BLaER1 (cell line): ENCODE measurements around the gene PPP2R5E.

Experiments used
- H3K27ac ChIP-seq: shearing (Covaris generic); formaldehyde crosslinking; 2 replicates; pipeline ENCODE4 v1.8.1; 2022
- H3K27me3 ChIP-seq: shearing (Covaris generic); formaldehyde crosslinking; 2 replicates; pipeline ENCODE4 v1.8.1; 2022
- H3K36me3 ChIP-seq: shearing (Covaris generic); formaldehyde crosslinking; 2 replicates; pipeline ENCODE4 v1.8.1; 2022
- H3K4me1 ChIP-seq: shearing (Covaris generic); formaldehyde crosslinking; 2 replicates; pipeline ENCODE4 v1.8.1; 2022
- H3K4me2 ChIP-seq: shearing (Covaris generic); formaldehyde crosslinking; 2 replicates; pipeline ENCODE4 v1.8.1; 2022
- H3K4me3 ChIP-seq: shearing (Covaris generic); formaldehyde crosslinking; 2 replicates; pipeline ENCODE4 v1.8.1; 2022
- H3K9ac ChIP-seq: shearing (Covaris generic); formaldehyde crosslinking; 2 replicates; pipeline ENCODE4 v1.8.1; 2022
- H3K9me3 ChIP-seq: shearing (Covaris generic); formaldehyde crosslinking; 2 replicates; pipeline ENCODE4 v1.8.1; 2022
- H4K20me1 ChIP-seq: shearing (Covaris generic); formaldehyde crosslinking; 2 replicates; pipeline ENCODE4 v1.8.1; 2022
- Cebpa-rat ChIP-seq: shearing (Covaris generic); IDR thresholded peaks from 2 replicates; pipeline ENCODE4 v1.8.1; 2022

Gene PPP2R5E

DNA sequence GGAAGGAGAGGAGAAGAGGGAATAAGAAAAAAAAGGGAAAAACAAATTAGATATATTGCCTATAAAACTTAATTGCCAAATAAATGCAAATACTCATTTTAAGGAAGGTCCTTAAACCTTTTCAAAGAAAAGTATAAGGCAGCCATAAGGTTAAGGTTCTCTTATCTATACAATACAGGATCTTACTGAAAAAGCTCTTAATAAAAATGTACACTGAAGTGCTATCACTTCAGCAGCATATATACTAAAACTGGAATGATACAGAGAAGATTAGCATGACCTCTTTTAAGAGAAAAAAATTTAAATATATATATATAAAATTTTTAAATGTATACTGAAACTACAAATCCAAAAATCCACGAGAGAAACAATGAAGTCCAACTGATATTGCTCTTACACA, 65.6 kb downstream of the PPP2R5E start:
- Histone ChIP-seq H3K9me3 (no peaks in the 10 kb centered on the region), H3K9ac (no peak overlapping the region), H3K4me2 (peak overlapping the region; percentile 47), H3K4me1 (peaks cover 25% of the 10 kb centered on the region), H3K36me3 (peaks cover 19% of the 10 kb centered on the region; the same call in 1 of the 2 replicates), H3K27ac (no peak overlapping the region), H3K27me3 (no peaks in the 10 kb centered on the region), H3K4me3 (no peak overlapping the region), H4K20me1 (peaks cover 90% of the 10 kb centered on the region)
- no peak for TF ChIP-seq Cebpa-rat

DNA sequence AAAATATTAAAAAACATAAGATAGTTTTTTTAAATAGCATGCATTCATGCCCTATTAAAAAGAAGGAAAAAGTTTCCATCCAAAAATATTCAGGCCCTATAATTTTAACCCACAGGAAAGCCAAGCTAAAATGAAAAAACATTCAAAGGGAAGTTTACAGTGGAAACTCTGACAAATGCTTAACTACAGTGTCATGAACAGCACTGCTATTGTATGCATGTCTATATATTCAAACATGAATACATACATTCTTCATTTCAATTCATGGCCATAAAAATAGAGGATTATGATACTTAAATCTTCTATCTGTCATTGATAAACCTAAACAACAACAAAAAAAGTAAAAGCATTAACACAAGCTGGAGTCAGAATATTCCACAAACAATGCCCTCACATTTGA, 67.4 kb downstream of the PPP2R5E start:
- no peak overlapping the region for H3K9ac ChIP-seq
- no peak overlapping the region for H3K27ac ChIP-seq
- peaks cover 19% of the 10 kb centered on the region; the same call in 1 of the 2 replicates for H3K36me3 ChIP-seq
- no peak overlapping the region for H3K4me2 ChIP-seq
- TF ChIP-seq Cebpa-rat: no peak
- H3K27me3 ChIP-seq: no peaks in the 10 kb centered on the region
- H4K20me1 ChIP-seq: peaks cover 93% of the 10 kb centered on the region
- no peaks in the 10 kb centered on the region for H3K9me3 ChIP-seq
- H3K4me1 ChIP-seq: peaks cover 33% of the 10 kb centered on the region
- H3K4me3 ChIP-seq: no peak overlapping the region

DNA sequence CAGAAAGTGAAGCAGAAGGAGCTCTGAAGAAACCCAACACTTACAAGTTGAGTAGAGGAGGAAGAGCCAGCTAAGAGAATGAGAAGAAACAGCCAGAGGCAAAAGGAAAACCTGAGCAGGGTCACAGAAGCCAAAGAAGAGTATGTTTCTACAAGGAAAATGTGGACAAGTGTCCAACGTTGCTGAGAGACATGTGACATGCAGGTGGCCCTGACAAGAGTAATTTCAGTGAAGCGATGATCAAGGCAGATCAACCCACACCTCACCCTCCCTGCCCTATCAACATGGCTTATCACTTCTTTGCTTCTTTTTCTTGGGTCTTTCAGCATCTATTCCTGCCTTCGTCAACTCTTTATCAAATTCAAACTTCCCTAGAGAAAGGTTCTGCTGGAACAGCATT, 68.3 kb downstream of the PPP2R5E start:
- Histone ChIP-seq H3K9me3 (no peaks in the 10 kb centered on the region), H3K4me3 (no peak overlapping the region), H3K36me3 (peaks cover 10% of the 10 kb centered on the region; the same call in 1 of the 2 replicates), H3K4me2 (no peak overlapping the region), H3K9ac (no peak overlapping the region), H4K20me1 (peaks cover 93% of the 10 kb centered on the region), H3K27me3 (no peaks in the 10 kb centered on the region), H3K4me1 (peaks cover 33% of the 10 kb centered on the region), H3K27ac (no peak overlapping the region)
- TF ChIP-seq Cebpa-rat: no peak

DNA sequence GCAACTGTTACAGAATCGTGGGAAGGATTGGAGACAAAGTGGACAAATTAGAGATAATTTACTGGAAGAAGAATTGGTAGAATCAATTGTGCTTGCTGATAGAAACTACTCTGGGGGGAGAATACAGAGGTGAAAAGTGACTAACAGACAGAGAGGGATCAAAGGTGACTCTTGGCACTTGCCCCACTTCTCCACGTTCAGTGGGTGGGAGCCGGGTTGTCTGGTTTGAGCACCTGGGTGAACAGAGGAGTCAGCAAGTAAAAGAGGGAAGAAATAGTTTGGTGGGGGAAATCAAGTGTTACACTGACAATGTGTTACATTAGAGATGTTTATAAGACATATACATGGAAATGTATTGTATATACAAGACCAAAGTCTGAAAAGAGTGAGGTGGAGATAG, 69.1 kb downstream of the PPP2R5E start:
- Histone ChIP-seq H3K9ac (no peak overlapping the region), H3K27ac (no peak overlapping the region), H3K4me1 (peaks cover 33% of the 10 kb centered on the region), H3K4me2 (no peak overlapping the region), H3K4me3 (no peak overlapping the region), H4K20me1 (peaks cover 93% of the 10 kb centered on the region), H3K9me3 (no peaks in the 10 kb centered on the region), H3K36me3 (peaks cover 10% of the 10 kb centered on the region; the same call in 1 of the 2 replicates), H3K27me3 (no peaks in the 10 kb centered on the region)
- no peak for TF ChIP-seq Cebpa-rat

DNA sequence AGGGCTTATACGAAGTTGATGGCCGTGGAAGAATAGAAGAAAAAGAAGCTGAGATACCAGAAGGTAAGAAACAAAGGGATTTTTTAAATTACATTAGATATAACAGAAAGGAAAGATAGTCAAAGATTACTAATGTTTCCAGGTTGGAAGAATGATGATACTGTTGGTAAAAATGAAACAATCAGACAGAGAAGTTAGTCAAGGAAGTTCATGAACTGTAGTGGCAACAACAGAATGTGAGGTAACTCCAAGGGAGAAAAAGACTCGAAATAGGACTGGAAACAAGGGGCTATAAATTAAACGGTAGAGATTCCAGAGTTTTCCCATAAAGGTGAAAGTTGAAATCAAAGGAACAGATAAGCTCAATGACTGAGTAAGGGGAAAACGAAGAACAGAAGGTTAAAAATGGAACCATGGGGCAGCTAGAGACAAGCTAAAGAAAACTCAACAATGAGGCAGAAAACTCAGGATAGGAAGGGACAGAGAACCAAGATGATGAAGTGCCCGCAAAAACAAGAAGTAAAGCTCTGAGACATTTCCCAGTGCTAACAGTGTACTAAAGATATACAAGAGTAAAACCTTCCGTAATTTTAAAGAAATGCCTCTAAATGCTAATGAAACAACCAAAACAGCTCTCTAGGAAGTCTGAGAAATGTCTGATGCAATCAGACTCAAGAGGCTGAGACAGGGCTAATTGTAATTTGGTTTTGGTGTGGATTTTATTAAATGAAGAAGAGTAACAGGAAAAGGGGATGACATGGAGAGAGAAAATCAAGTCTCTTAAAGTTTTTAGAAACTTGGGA, 70.0 kb downstream of the PPP2R5E start:
- no peak overlapping the region for H3K27ac ChIP-seq
- TF ChIP-seq Cebpa-rat: no peak
- no peak overlapping the region for H3K9ac ChIP-seq
- no peak overlapping the region for H3K4me3 ChIP-seq
- peaks cover 24% of the 10 kb centered on the region for H3K4me1 ChIP-seq
- no peak overlapping the region for H3K4me2 ChIP-seq
- H3K9me3 ChIP-seq: no peaks in the 10 kb centered on the region
- H3K36me3 ChIP-seq: peaks cover 10% of the 10 kb centered on the region; the same call in 1 of the 2 replicates
- peaks cover 94% of the 10 kb centered on the region for H4K20me1 ChIP-seq
- no peaks in the 10 kb centered on the region for H3K27me3 ChIP-seq

DNA sequence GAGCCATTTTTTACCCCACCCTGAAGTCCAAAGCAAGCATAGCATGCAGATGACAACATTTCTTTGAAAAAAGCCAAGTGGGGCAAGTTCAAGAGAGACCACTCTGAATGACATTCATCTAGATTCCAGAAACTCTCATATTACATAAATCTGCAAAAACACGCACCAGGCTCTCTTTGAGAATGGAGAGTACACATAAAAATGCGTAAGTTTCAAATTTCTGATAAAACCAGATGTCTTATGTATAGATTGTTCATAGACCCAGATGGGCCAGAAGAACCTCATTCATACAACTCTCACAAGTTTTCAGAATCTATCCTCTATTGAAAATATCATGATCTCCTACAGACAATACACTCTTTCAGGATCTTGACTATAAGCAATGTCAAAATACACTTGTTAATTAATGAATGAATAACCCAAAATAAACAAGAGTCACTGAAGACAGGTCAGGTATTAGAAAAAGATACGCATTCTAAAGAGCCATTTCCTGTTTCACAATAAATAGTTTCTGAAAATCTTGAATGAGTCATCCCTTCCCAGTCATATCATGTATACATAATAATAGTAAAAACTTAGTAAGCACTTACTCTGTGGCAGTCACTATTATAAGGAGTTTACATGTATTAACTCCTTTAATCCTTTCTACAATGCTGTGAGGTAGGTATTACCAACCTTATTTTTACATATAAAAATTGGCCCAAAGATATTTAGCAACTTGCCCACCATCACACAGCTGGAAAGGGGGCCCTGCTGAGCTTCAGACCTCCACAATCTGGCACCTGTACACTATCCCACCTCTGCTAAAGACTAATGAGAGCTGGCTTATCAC, 72.0 kb downstream of the PPP2R5E start:
- no peak overlapping the region for H3K27ac ChIP-seq
- no peak overlapping the region for H3K9ac ChIP-seq
- H3K4me2 ChIP-seq: no peak overlapping the region
- H4K20me1 ChIP-seq: peaks cover 95% of the 10 kb centered on the region
- peaks cover 14% of the 10 kb centered on the region; the same call in 1 of the 2 replicates for H3K4me1 ChIP-seq
- TF ChIP-seq Cebpa-rat: no peak
- H3K36me3 ChIP-seq: peaks cover 10% of the 10 kb centered on the region; the same call in 1 of the 2 replicates
- H3K9me3 ChIP-seq: no peaks in the 10 kb centered on the region
- no peak overlapping the region for H3K4me3 ChIP-seq
- no peaks in the 10 kb centered on the region for H3K27me3 ChIP-seq

DNA sequence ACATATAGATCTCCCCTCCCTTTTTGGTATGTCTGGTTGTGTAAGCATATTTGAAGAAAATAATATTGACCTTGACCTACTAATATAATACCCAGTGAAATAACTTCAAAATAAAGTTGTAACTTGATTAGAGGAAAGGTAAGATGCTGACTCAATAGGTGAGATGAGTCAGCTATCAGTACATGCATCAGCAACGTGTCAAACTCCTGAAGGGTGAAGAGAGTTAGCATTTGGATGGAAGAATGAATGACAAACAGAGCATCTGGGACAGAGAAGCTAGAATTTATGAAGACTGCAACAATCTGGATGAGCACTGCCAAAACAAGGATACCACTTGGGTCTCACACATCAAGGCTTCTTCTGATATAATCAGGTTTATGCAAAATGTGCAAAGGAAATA, 74.9 kb downstream of the PPP2R5E start:
- no peak for TF ChIP-seq Cebpa-rat
- 0 out of 2 replicates have a peak, but pooled peaks cover 8% of the 10 kb centered on the region for H3K4me1 ChIP-seq
- no peak overlapping the region for H3K27ac ChIP-seq
- H3K36me3 ChIP-seq: peaks cover 10% of the 10 kb centered on the region; the same call in 1 of the 2 replicates
- H3K27me3 ChIP-seq: no peaks in the 10 kb centered on the region
- H3K4me3 ChIP-seq: no peak overlapping the region
- H3K9me3 ChIP-seq: no peaks in the 10 kb centered on the region
- H4K20me1 ChIP-seq: peaks cover 92% of the 10 kb centered on the region
- H3K4me2 ChIP-seq: no peak overlapping the region
- no peak overlapping the region for H3K9ac ChIP-seq

DNA sequence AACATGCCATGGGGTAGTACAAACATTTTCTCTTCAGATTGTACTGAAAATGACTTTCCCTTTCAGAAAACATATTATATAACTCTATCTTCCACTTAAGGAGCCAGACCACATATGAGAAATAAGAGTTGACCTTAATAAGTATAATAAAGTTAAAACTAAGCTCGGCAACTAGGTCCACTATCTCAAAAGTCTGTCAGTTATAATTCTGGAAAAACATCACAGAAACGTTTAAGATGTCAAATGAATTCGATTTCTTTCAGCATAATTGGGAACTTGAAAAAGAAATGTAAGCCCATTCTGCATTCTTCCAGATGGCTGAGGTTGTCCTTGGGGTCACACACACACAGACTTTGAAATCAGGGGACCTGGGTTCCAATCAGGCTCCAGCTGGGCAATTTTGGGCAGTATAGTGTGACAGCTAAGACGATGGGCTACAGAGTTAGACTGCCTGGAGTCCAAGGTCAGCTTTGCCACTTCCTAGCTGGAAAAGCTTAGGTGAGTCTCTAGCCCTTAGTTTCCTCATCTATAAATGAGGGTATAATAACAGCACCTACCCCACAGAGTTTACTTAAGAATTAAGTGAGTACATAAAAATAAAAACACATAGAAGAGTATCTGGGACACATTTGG, 75.6 kb downstream of the PPP2R5E start:
- no peak overlapping the region for H3K4me2 ChIP-seq
- H3K4me3 ChIP-seq: no peak overlapping the region
- no peaks in the 10 kb centered on the region for H3K27me3 ChIP-seq
- H4K20me1 ChIP-seq: peaks cover 85% of the 10 kb centered on the region
- H3K9me3 ChIP-seq: no peaks in the 10 kb centered on the region
- H3K36me3 ChIP-seq: peaks cover 10% of the 10 kb centered on the region; the same call in 1 of the 2 replicates
- H3K4me1 ChIP-seq: 0 out of 2 replicates have a peak, but pooled peaks cover 8% of the 10 kb centered on the region
- TF ChIP-seq Cebpa-rat: no peak
- H3K27ac ChIP-seq: no peak overlapping the region
- no peak overlapping the region for H3K9ac ChIP-seq

DNA sequence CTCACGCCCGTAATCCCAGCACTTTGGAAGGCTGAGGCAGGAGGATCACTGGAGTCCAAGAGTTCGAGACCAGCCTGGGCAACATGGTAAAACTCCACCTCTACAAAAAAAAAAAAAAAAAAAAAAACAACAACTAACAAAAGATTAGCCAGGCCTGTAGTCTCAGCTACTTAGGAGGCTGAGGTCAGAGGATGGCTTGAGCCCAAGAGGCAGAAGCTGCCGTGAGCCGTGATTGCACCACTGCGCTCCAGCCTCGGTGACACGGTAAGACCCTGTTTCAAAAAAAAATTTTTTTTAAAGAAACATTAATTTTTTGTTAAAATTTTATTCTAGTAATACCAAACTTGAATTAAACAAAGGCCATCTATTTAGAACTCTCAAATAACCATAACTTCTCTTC, 77.8 kb downstream of the PPP2R5E start:
- H4K20me1 ChIP-seq: peaks cover 85% of the 10 kb centered on the region
- H3K4me2 ChIP-seq: no peak overlapping the region
- no peak overlapping the region for H3K4me3 ChIP-seq
- H3K4me1 ChIP-seq: no peaks in the 10 kb centered on the region
- peaks cover 19% of the 10 kb centered on the region; the same call in 1 of the 2 replicates for H3K36me3 ChIP-seq
- no peaks in the 10 kb centered on the region for H3K9me3 ChIP-seq
- TF ChIP-seq Cebpa-rat: no peak
- H3K9ac ChIP-seq: no peak overlapping the region
- no peaks in the 10 kb centered on the region for H3K27me3 ChIP-seq
- H3K27ac ChIP-seq: no peak overlapping the region
